ENCODE results near the gene COL10A1.

The COL10A1 gene

DNA sequence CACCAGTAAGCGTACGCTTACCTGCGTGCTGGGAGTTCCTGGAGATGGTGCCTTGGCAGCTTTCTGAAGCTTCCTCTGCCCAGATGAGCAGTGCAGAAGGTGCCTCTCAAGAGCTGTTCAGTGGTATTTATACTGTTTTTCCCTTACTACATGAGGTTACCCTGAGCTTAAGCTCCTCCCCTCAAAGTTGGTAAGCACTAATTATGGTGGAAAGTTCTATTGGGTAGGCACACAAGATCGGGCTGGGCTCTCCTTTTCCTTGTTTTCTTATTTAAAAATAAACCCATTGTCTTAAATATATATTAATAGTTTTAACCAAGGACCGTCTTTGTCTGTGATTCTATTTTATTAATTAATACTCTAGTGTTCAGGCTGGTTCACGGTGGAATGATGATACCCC lies at the start of gene COL10A1:
TSS of gene COL10A1 (minus strand) at position 101 of the 400 bp plus-strand sequence. CDS start 640 bp downstream, outside the sequence.
- DNase-seq (ENCODE audit: low read depth in 3 of 3), result no peak

DNA sequence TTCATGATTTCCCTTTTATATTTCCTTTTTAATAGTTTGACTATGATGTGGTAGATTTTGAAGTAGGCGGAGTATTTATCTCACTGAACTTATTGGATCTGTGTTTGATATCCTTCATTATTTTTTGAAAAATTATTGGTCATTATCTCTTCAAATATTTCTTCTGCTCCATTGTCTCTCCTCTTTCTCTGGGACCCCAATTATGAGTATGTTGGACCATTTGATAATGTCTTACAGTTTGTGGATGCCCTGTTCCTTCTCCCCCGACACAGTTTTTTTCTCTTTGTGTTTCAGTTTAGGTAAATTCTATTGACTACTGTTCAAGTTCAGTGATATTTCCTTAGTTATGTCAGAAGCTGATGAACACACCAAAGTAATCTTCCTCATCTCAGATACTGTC lies 49.4 kb upstream of the COL10A1 start:
- DNase-seq (ENCODE audit: low read depth in 3 of 3), result no peak

GRCh38 chr6:116173928-116174327 lies 48.0 kb upstream of the COL10A1 start:
- no peak for DNase-seq (ENCODE audit: low read depth in 3 of 3)

DNA sequence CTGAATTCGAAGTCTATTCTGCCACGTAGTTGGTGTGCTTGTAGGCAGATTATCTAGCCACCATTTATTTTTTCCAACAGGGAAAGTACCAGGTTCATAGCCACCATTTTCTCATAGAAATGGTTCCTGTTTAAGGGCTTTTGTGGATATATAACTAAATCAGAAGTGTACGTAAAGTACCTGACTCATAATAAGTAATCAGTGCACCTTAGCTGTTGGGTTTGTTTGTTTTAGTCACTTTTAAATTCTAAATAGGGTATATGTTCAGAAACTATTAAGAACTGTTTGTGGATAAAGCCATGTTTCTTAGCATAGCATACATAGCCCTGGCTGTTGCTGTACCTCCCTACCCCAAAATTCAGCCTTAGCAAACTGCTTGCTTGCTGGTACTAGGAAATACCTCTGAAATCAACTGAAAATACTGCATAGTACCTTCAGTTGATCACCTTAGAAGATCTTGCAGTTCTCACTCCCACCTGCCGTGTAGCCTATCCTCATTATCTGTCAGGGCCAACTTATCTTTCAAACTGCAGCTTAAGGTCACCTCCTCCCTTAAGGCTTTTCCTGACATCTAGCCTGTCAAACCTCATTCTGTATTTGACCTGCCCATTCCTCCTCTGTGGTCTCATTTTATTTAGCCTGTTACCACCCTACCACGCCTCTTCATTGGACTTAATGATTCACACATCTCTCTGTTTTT lies 44.6 kb upstream of the COL10A1 start:
- no peak for DNase-seq (ENCODE audit: low read depth in 3 of 3)

- DNase-seq (ENCODE audit: low read depth in 3 of 3), result no peak
Measured at GRCh38 chr6:116169880-116170279, 43.9 kb upstream of the COL10A1 start.

GRCh38 chr6:116168148-116168547 lies 42.2 kb upstream of the COL10A1 start:
- no peak for DNase-seq (ENCODE audit: low read depth in 3 of 3)

- no peak for DNase-seq (ENCODE audit: low read depth in 3 of 3)
Measured at GRCh38 chr6:116166369-116166768, 40.4 kb upstream of the COL10A1 start.

GRCh38 chr6:116165596-116165995 lies 39.7 kb upstream of the COL10A1 start:
- no peak for DNase-seq (ENCODE audit: low read depth in 3 of 3)

GRCh38 chr6:116159782-116160524 lies 34.0 kb upstream of the COL10A1 start:
- DNase-seq (ENCODE audit: low read depth in 3 of 3), result no peak

DNA sequence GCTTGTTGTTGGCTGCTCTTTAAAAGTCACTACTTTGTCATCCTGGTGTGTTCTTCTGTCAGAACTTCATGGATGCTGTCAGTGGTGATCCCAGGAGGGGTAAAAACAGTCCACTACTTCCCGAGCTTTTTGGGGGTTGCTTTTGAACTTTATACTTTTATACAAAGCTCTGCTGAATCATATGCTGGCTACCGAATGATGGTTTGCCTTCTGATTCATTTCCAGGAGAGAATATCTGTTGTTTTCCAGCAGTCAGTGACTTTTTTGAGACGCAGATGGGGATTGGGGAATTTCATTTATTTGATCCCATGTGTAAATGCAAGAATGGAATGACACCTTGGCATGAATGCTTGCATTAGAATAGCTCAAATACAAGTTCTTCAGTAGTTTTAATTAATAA lies 32.7 kb upstream of the COL10A1 start:
- DNase-seq (ENCODE audit: low read depth in 3 of 3), result no peak

- DNase-seq (ENCODE audit: low read depth in 3 of 3), result no peak
Measured at GRCh38 chr6:116157391-116157790, 31.5 kb upstream of the COL10A1 start.

- no peak for DNase-seq (ENCODE audit: low read depth in 3 of 3)
Measured at GRCh38 chr6:116156405-116157326, 30.7 kb upstream of the COL10A1 start.

GRCh38 chr6:116154887-116155286 lies 29.0 kb upstream of the COL10A1 start:
- DNase-seq (ENCODE audit: low read depth in 3 of 3), result no peak

DNA sequence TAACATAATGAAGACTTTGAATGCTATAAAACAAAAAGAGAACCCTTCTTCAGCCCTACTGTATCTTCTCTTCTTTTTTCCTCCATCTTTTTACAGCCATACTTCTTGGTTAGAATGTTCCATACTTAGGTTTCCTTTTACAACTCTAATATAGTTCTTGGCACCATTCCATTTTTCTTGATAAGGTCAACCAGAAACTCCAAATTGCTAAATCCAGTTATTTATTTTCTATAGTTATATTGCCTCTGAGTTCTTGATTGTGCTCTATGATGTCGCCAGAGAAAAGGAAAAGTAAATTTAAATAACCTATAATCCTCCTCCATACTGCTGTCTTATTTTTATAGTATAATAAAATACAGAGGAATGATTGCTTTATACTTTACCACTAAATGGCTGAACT lies 26.7 kb upstream of the COL10A1 start:
- DNase-seq (ENCODE audit: low read depth in 3 of 3), result no peak

DNA sequence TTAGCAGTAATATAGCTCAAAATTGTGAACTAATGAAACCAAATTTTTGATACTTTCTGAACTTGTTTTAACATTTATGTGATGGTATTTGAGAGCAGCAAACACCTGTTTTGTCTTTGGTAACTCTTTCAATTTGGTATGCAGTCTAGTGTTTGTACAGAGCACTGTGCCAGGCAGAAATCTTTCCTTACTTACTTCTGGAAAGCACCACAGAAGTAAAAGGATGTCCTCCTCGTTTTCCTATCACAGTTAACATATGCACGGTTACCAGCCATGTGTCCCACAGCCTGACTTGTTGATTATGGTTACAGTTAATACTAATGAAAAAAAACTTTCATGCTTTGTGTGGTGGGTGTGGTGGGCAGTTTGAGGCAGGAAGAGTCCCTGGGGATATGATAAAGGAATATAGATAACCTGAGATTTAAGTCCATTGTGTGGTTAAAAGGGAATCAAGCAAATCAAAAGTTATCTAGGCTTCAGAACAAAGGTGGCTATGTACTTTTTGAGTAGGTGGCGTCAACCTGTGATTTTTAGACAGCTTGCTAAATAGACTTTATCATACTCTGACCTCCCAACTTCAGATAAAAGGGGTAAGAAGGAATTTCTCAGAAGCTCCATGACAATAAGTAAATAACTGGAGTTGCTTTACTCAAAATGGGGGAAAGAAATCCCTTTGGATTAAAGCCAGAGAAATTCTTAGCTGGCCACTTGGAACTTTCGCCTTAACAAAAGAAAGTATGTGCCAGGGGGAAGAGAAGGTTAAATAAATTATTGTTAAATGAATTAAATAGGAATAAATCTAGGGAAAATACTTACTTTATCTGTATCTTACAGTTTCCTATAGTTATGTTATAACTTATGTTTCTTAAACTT lies 20.1 kb upstream of the COL10A1 start:
- no peak for DNase-seq (ENCODE audit: low read depth in 3 of 3)

GRCh38 chr6:116144605-116145004 lies 18.7 kb upstream of the COL10A1 start:
- DNase-seq (ENCODE audit: low read depth in 3 of 3), result no peak

DNA sequence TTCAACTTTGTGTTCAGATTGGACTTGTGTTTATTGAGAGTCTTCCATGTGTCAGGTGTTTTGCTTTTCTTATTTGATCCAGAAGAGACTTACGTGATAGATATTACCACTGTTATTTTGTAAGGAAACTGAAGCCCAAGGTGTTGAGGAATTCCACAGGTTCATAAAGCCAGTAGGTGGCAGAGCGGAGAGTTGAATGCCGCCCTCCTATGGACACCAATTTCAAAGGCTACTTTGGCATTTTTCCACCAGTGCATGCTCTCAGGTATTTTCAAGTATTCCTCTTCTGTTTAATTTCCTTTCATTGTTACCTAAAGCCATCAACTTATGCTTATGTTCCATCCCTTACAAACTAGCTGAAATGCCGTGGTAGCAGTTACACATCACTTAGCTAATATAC lies 14.0 kb upstream of the COL10A1 start:
- no peak for DNase-seq (ENCODE audit: low read depth in 3 of 3)

- no peak for DNase-seq (ENCODE audit: low read depth in 3 of 3)
Measured at GRCh38 chr6:116136933-116137340, 11.0 kb upstream of the COL10A1 start.

DNA sequence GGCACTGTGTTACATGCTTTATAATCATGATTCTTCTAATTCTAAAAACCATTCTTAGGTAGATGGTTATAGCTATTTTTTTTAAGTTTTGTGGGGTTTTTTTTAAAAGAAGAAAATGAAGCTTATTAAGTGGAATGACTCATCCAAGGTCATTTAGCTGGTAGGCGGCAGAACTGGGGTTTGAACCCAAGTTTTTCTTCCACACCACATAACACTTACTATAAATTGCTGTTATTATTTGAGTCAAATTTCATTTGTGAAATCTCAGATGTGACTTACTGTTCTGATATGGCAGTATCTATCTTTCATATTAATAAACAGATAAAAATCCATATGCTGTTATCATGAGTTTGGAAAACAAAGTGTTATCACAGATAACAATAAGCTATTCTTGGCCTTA lies 10.4 kb upstream of the COL10A1 start:
- DNase-seq (ENCODE audit: low read depth in 3 of 3), result no peak

- DNase-seq (ENCODE audit: low read depth in 3 of 3), result no peak
Measured at GRCh38 chr6:116133453-116133852, 7.5 kb upstream of the COL10A1 start.

- DNase-seq (ENCODE audit: low read depth in 3 of 3), result no peak
Measured at GRCh38 chr6:116127771-116128493, 2.0 kb upstream of the COL10A1 start.

Data from stimulated activated CD4-positive, alpha-beta T cell treated with anti-CD3 and anti-CD28 coated beads, TNF-alpha, amount 100 ng/mL, for 48 hours (primary cell).